HEK293T (cell line): ENCODE measurements around the gene ZNF521.

ENCODE experiments used
- CTCF ChIA-PET: fragments of 350-600 bp; formaldehyde crosslinking; extraction: SDS; loops from one replicate; lab custom pipeline; 2021; ENCODE audit warnings: antibody characterized with exemption, inconsistent platforms; lab: Yijun Ruan, JAX
- POLR2A ChIA-PET: fragments of 350-600 bp; formaldehyde crosslinking; extraction: SDS; loops from one replicate; lab custom pipeline; 2020; ENCODE audit warnings: antibody characterized with exemption, inconsistent platforms; lab: Yijun Ruan, JAX
- DNase-seq: peaks from one replicate; pipeline ENCODE4 v3.0.0; 2012; ENCODE audit warnings: mixed read lengths; ENCODE audit errors: extremely low spot score
- ARNT ChIP-seq: fragments of 450-650 bp; IDR thresholded peaks from 2 replicates; pipeline ENCODE4 v1.6.1; 2017; ENCODE audit warnings: mild to moderate bottlenecking
- BHLHE40 ChIP-seq: fragments of 450-650 bp; IDR thresholded peaks from 2 replicates; pipeline ENCODE4 v1.6.1; 2016; ENCODE audit warnings: mild to moderate bottlenecking, moderate library complexity, borderline replicate concordance
- CTBP1 ChIP-seq: fragments of 450-650 bp; IDR thresholded peaks from 2 replicates; pipeline ENCODE4 v1.6.1; 2016; ENCODE audit warnings: borderline replicate concordance
- ELF4 ChIP-seq: fragments of 450-650 bp; IDR thresholded peaks from 2 replicates; pipeline ENCODE4 v1.6.1; 2017; ENCODE audit warnings: antibody characterized with exemption
- FOXA1 ChIP-seq: fragments of 450-650 bp; IDR thresholded peaks from 2 replicates; pipeline ENCODE4 v1.6.1; 2016; ENCODE audit warnings: mild to moderate bottlenecking
- FOXK2 ChIP-seq: fragments of 450-650 bp; IDR thresholded peaks from 2 replicates; pipeline ENCODE4 v1.6.1; 2016; ENCODE audit warnings: mild to moderate bottlenecking
- FOXM1 ChIP-seq: fragments of 450-650 bp; IDR thresholded peaks from 2 replicates; pipeline ENCODE4 v1.6.1; 2017; ENCODE audit warnings: mild to moderate bottlenecking, borderline replicate concordance
- HDGF ChIP-seq: fragments of 450-650 bp; IDR thresholded peaks from 2 replicates; pipeline ENCODE4 v1.6.1; 2017; ENCODE audit warnings: antibody characterized with exemption, borderline replicate concordance
- L3MBTL2 ChIP-seq: fragments of 450-650 bp; conservative IDR thresholded peaks from 2 replicates; pipeline ENCODE4 v1.6.1; 2016; ENCODE audit warnings: mild to moderate bottlenecking
- LEF1 ChIP-seq: fragments of 450-650 bp; IDR thresholded peaks from 2 replicates; pipeline ENCODE4 v1.6.1; 2017; ENCODE audit warnings: mild to moderate bottlenecking, borderline replicate concordance
- NFRKB ChIP-seq: fragments of 450-650 bp; IDR thresholded peaks from 2 replicates; pipeline ENCODE4 v1.6.1; 2016; ENCODE audit warnings: mild to moderate bottlenecking, moderate library complexity
- PKNOX1 ChIP-seq: fragments of 450-650 bp; IDR thresholded peaks from 2 replicates; pipeline ENCODE4 v1.6.1; 2016
- SP1 ChIP-seq: fragments of 450-650 bp; IDR thresholded peaks from 2 replicates; pipeline ENCODE4 v1.6.1; 2017
- SUZ12 ChIP-seq: fragments of 450-650 bp; IDR thresholded peaks from 2 replicates; pipeline ENCODE4 v1.6.1; 2016; ENCODE audit warnings: mild to moderate bottlenecking
- TARDBP ChIP-seq: fragments of 450-650 bp; IDR thresholded peaks from 2 replicates; pipeline ENCODE4 v1.6.1; 2016
- ZNF384 ChIP-seq: fragments of 450-650 bp; IDR thresholded peaks from 2 replicates; pipeline ENCODE4 v1.6.1; 2016

ZNF521 gene

DNA sequence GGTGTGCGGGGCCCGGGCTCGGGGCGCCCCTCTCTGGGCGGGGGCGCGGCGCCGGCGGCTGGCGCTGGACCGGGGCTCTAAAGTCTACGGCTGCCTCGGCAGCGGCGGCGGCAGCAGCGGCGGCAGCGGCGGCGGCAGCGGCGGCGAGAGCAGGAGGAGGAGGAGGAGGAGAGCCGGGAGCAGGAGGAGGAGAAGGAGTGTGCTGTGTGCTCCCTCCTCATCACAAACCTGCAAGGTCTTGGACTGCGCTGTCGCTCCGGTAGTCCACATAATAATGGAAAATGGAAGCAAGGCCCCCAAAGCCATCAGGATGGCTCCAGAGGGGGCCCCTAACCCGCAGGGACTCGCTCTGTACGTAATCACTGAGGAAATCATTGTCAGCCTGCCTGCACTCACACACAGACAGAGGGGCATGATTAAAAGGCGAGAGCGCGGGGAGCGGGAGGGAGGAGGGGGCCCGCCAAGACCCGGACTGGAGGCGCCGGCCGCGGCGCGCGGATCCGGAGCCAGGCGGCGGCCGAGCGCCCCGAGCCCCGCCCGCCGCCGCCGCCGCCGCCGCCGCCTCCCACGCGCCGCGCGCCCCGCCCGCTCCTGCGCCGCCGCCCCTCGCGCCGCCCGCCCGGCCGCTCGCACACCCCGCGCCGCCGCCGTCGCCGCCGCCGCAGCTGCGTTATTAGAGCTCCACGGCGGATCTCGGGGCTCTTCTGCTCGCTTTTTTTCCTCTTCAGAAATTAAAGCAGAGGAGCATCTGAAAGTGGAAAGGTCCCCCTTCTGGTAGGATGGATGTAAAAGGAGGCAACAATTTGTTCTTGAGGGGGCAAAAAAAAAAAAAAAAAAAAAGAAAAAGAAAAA, at the start of gene ZNF521:
ZNF521 (minus strand) TSS at position 390 of the 852 bp plus-strand sequence. CDS start 1,220 bp downstream, outside the sequence.
- TF ChIP-seq PKNOX1, result peak; percentile 62
- no peak for TF ChIP-seq L3MBTL2
- no peak for TF ChIP-seq HDGF
- no peak for TF ChIP-seq BHLHE40
- TF ChIP-seq ARNT, result no peak
- TF ChIP-seq LEF1, result no peak
- no peak for TF ChIP-seq TARDBP
- no peak for TF ChIP-seq NFRKB
- TF ChIP-seq ZNF384, result peak; percentile 92
- no peak for TF ChIP-seq FOXA1
- peak; percentile 51; the same call in 1 of the 2 replicates for TF ChIP-seq FOXM1
- no peak for TF ChIP-seq ELF4
- TF ChIP-seq FOXK2, result no peak
- no peak for TF ChIP-seq SP1
- TF ChIP-seq CTBP1, result no peak
- no peak for TF ChIP-seq SUZ12
- peak; percentile 86 for DNase-seq
- CTCF ChIA-PET, result interaction anchor here (0.7 kb wide), 1 partner anchor 350 kb away, joined by 5 read pairs; no protein-coding TSS in a partner anchor
- POLR2A ChIA-PET, result no interaction called here

GRCh38 chr18:25399554-25399953, 47.6 kb upstream of the ZNF521 start:
- CTCF ChIA-PET, result no interaction called here
- TF ChIP-seq CTBP1 (no peak), PKNOX1 (no peak), ELF4 (no peak), TARDBP (no peak), ZNF384 (no peak), FOXM1 (no peak), FOXK2 (no peak), BHLHE40 (no peak), LEF1 (no peak), HDGF (no peak), SP1 (no peak), L3MBTL2 (no peak), SUZ12 (no peak), NFRKB (no peak), ARNT (no peak), FOXA1 (no peak)
- no peak for DNase-seq
- POLR2A ChIA-PET, result no interaction called here

DNA sequence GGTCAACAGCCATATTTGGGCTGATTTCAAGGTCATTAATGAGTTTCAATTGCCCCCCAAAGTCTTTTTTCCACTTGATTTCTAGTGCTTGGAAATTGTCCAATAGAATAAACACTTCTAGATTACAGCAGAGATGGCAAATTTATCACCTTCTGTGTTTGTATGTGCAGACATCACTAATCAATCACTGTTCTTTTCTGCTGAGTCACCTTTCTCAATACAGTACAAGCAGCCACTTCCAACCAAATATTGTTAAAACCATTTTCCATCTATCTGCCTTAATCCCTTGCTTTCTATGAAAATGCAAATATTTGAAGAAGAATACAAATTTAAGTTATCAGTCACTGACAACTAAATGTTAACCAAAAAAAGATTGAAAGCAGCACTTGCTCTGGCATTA, 40.2 kb upstream of the ZNF521 start:
- TF ChIP-seq CTBP1 (no peak), SP1 (no peak), HDGF (no peak), TARDBP (no peak)
- ChIA-PET POLR2A (no interaction called here), CTCF (no interaction called here)
- DNase-seq, result no peak

DNA sequence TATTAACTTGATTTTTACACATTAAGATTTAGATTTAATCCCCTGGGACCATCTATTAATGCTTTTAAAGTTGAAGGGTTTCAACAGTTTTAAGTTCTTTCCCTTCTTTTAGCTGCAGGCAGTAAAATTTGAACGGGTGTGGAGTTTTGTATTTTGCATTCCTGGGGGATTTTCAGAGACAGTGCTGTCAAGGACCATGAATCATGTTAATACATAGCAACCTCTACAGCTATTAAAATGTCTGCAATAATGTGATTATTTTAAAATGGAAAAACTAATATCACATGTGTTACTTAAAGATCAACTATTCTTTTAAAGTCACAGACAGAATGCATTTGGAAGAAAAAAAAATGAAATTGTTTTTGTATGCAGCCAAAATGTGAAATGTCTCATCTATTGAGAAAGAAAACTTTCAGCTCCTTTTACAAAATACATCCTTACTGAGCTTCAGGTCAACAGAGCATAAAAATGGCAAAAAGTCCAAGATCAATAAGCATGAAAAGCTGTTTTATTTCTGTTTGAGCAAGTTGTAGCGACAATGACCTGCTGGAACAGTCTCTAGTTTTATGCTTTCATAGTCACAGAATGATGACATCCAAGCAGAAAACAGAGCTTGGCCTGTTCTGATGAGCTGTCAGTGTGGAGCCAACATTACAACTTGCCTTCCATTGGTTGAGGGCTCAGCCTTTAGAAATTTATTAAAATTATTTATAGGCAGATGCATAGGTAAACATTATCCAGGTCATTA, 21.6 kb upstream of the ZNF521 start:
- ChIA-PET CTCF (interaction anchor here (0.6 to 1.1 kb wide), 2 partner anchors 58 to 193 kb away, joined by 3 to 4 read pairs; no protein-coding TSS in a partner anchor), POLR2A (no interaction called here)
- TF ChIP-seq FOXM1, result no peak
- no peak for TF ChIP-seq LEF1
- TF ChIP-seq SP1, result no peak
- TF ChIP-seq PKNOX1, result peak; percentile 57
- no peak for TF ChIP-seq ARNT
- TF ChIP-seq ELF4, result no peak
- TF ChIP-seq HDGF, result no peak
- no peak for DNase-seq

- ChIA-PET CTCF (no interaction called here), POLR2A (no interaction called here)
- TF ChIP-seq HDGF (no peak), FOXM1 (no peak), L3MBTL2 (no peak), ELF4 (no peak), ARNT (no peak), SP1 (no peak), SUZ12 (no peak), LEF1 (no peak)
- no peak for DNase-seq
These were observed 18.4 kb upstream of the ZNF521 start for GRCh38 chr18:25370391-25370790.
